Measurements from ENCODE around the gene HOTAIR.

- TF ChIP-seq CTCF (IDR thresholded peaks at IDR 0.05; ENCODE audit: poor library complexity, severe bottlenecking) (no peak), POLR2AphosphoS5 (IDR thresholded peaks at IDR 0.05) (no peak), REST (IDR thresholded peaks at IDR 0.05; ENCODE audit: borderline replicate concordance) (no peak), SMC3 (conservative IDR thresholded peaks at IDR 0.05; ENCODE audit: poor library complexity) (no peak), MXI1 (conservative IDR thresholded peaks at IDR 0.05; ENCODE audit: poor library complexity, severe bottlenecking) (no peak), TAF1 (IDR thresholded peaks at IDR 0.05; ENCODE audit: low read depth) (no peak), RAD21 (conservative IDR thresholded peaks at IDR 0.05) (no peak), EZH2 (IDR thresholded peaks at IDR 0.05; ENCODE audit: borderline replicate concordance, insufficient read depth, low read length, poor library complexity, severe bottlenecking) (peak; percentile 25), EP300 (conservative IDR thresholded peaks at IDR 0.05; ENCODE audit: poor library complexity, severe bottlenecking) (no peak)
Observed at GRCh38 chr12:53961025-53961761, 13.6 kb downstream of the HOTAIR start.
